ENCODE data around the gene ZSCAN26.

The ZSCAN26 gene

GRCh38 chr6:28277746-28278145, 10.8 kb downstream of the ZSCAN26 start:
- Histone ChIP-seq H2AFZ (ENCODE audit: low read depth, low read length) (no peak overlapping the region), H3K4me3 (ENCODE audit: low read length) (no peak overlapping the region), H3K9me3 (ENCODE audit: insufficient read depth, low read length) (no peaks in the 10 kb centered on the region), H3K36me3 (replicated peaks; ENCODE audit: low read depth, low read length) (peaks cover 11% of the 10 kb centered on the region), H3K79me2 (ENCODE audit: low read length) (peaks cover 5% of the 10 kb centered on the region; the same call in 1 of the 2 replicates), H3K27ac (ENCODE audit: low read length) (no peak overlapping the region), H3K9ac (ENCODE audit: low read length) (no peak overlapping the region), H3K4me1 (ENCODE audit: low read length) (peaks cover 14% of the 10 kb centered on the region; the same call in 1 of the 2 replicates), H3K27me3 (ENCODE audit: low read depth, low read length) (no peaks in the 10 kb centered on the region), H4K20me1 (ENCODE audit: insufficient read depth, low read length) (no peaks in the 10 kb centered on the region), H3K4me2 (ENCODE audit: low read length) (no peak overlapping the region)
- TF ChIP-seq EZH2phosphoT487 (IDR thresholded peaks at IDR 0.05; ENCODE audit: low read depth) (no peak), CTCF (IDR thresholded peaks at IDR 0.05; ENCODE audit: low read depth, low read length) (no peak)

- no peak for TF ChIP-seq CTCF (IDR thresholded peaks at IDR 0.05; ENCODE audit: low read depth, low read length)
- no peak for TF ChIP-seq EZH2phosphoT487 (IDR thresholded peaks at IDR 0.05; ENCODE audit: low read depth)
- Histone ChIP-seq H3K9ac (ENCODE audit: low read length) (peak overlapping the region; percentile 73), H3K79me2 (ENCODE audit: low read length) (peaks cover 5% of the 10 kb centered on the region; the same call in 1 of the 2 replicates), H3K36me3 (replicated peaks; ENCODE audit: low read depth, low read length) (peaks cover 11% of the 10 kb centered on the region), H3K9me3 (ENCODE audit: insufficient read depth, low read length) (no peaks in the 10 kb centered on the region), H3K4me2 (ENCODE audit: low read length) (peak overlapping the region; percentile 74), H4K20me1 (ENCODE audit: insufficient read depth, low read length) (no peaks in the 10 kb centered on the region), H3K27me3 (ENCODE audit: low read depth, low read length) (no peaks in the 10 kb centered on the region), H3K4me1 (ENCODE audit: low read length) (peaks cover 11% of the 10 kb centered on the region; the same call in 1 of the 2 replicates), H3K4me3 (ENCODE audit: low read length) (peak overlapping the region; percentile 89), H2AFZ (ENCODE audit: low read depth, low read length) (peak overlapping the region; percentile 42), H3K27ac (ENCODE audit: low read length) (no peak overlapping the region)
These were observed 13.8 kb downstream of the ZSCAN26 start for GRCh38 chr6:28280595-28281287.

- peaks cover 11% of the 10 kb centered on the region; the same call in 1 of the 2 replicates for H3K4me1 ChIP-seq (ENCODE audit: low read length)
- H3K27ac ChIP-seq (ENCODE audit: low read length), result no peak within 1 kb of the TSS
- peaks cover 5% of the 10 kb centered on the region; the same call in 1 of the 2 replicates for H3K79me2 ChIP-seq (ENCODE audit: low read length)
- H3K4me3 ChIP-seq (ENCODE audit: low read length), result peak within 1 kb of the TSS; percentile 89
- H3K9ac ChIP-seq (ENCODE audit: low read length), result peak within 1 kb of the TSS; percentile 73
- H3K9me3 ChIP-seq (ENCODE audit: insufficient read depth, low read length), result no peaks in the 10 kb centered on the region
- H4K20me1 ChIP-seq (ENCODE audit: insufficient read depth, low read length), result no peaks in the 10 kb centered on the region
- peaks cover 6% of the 10 kb centered on the region for H3K36me3 ChIP-seq (replicated peaks; ENCODE audit: low read depth, low read length)
- peak within 1 kb of the TSS; percentile 90 for H2AFZ ChIP-seq (ENCODE audit: low read depth, low read length)
- no peaks in the 10 kb centered on the region for H3K27me3 ChIP-seq (ENCODE audit: low read depth, low read length)
- H3K4me2 ChIP-seq (ENCODE audit: low read length), result peak within 1 kb of the TSS; percentile 74
- no peak for TF ChIP-seq EZH2phosphoT487 (IDR thresholded peaks at IDR 0.05; ENCODE audit: low read depth)
- TF ChIP-seq CTCF (IDR thresholded peaks at IDR 0.05; ENCODE audit: low read depth, low read length), result no peak
These were observed 14.5 kb downstream of the ZSCAN26 start, which contains the start of gene PGBD1 for GRCh38 chr6:28281288-28282064. TSS of gene PGBD1 (plus strand) at chr6:28281572. CDS start at chr6:28283814, 2,242 bp downstream.

GRCh38 chr6:28282926-28283325, 16.0 kb downstream of the ZSCAN26 start:
- H3K9ac ChIP-seq (ENCODE audit: low read length), result no peak overlapping the region

More at GRCh38 chr6:28282926-28283325, 16.0 kb downstream of the ZSCAN26 start:
- TF ChIP-seq CTCF (IDR thresholded peaks at IDR 0.05; ENCODE audit: low read depth, low read length) (no peak), EZH2phosphoT487 (IDR thresholded peaks at IDR 0.05; ENCODE audit: low read depth) (no peak)
- Histone ChIP-seq H3K4me1 (ENCODE audit: low read length) (peaks cover 11% of the 10 kb centered on the region; the same call in 1 of the 2 replicates), H4K20me1 (ENCODE audit: insufficient read depth, low read length) (no peaks in the 10 kb centered on the region), H2AFZ (ENCODE audit: low read depth, low read length) (no peak overlapping the region), H3K27me3 (ENCODE audit: low read depth, low read length) (no peaks in the 10 kb centered on the region), H3K27ac (ENCODE audit: low read length) (no peak overlapping the region), H3K4me2 (ENCODE audit: low read length) (no peak overlapping the region), H3K9me3 (ENCODE audit: insufficient read depth, low read length) (no peaks in the 10 kb centered on the region), H3K36me3 (replicated peaks; ENCODE audit: low read depth, low read length) (no peaks in the 10 kb centered on the region), H3K79me2 (ENCODE audit: low read length) (peaks cover 5% of the 10 kb centered on the region; the same call in 1 of the 2 replicates), H3K4me3 (ENCODE audit: low read length) (no peak overlapping the region)

Data from OCI-LY3 (cell line).